DMS 273 (cell line): Measurements from ENCODE around the gene CYP24A1.

ENCODE experiments used
- DNase-seq: peaks from one replicate; lab custom pipeline; 2025; ENCODE audit not compliant: unreplicated experiment; lab: John Stamatoyannopoulos, UW

The CYP24A1 gene

GRCh38 chr20:54158856-54159418, 14.8 kb downstream of the CYP24A1 start:
- no peak for DNase-seq

DNA sequence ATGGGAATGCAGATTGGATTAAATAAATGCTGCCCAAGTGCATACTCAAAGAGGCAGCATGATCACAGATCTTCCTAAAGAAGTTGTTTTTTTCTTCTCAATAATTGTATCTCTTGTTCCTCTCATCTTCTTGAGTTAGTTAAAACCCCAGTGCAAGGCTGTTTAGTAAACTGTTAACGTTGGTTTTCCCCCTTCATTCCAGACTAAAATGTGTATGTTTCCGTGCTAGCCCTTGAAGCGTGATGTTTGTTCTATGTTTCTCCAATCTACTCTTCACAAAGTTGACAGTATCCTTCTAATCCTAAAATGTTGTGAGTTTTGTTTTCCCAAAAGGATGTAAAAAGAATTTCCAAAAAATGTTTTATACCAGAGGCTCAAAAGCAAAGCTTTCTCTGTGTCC, 15.6 kb downstream of the CYP24A1 start:
- no peak for DNase-seq

DNA sequence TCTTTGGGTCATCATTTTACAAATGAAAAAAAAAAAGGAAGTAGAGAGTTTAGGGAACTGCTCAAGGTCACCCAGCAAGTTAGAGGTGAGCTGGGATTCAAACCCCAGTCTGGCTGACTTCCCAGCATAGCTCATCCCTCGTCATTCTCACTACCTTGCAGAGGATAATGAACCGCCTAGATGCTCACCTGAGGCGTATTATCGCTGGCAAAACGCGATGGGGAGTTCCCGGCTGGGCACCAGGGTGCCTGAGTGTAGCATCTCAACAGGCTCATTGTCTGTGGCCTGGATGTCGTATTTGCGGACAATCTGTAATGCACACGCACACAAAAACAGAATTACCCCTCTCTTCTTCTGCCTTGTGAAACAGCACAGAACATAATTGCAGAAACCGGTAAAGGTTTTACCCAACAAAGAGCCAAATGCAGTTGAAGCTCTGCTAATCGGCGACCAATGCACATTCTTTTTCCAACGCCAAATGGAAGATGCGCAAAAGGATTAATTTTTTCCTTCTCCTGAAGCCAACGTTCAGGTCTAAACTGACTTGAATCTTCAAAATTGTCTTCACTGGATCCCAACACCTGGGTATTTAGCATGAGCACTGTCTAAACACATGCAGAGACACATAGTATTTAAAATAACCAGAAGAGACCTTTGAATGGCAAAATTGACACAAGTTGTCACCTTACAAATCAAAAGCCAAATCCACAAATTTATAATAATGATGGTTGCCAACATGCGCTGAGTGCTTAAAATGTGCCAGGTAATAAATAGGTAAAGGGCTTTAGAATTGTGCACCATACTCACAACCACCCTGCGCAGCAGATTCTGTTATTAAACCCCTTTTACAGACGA, 16.6 kb downstream of the CYP24A1 start:
- DNase-seq = no peak

DNA sequence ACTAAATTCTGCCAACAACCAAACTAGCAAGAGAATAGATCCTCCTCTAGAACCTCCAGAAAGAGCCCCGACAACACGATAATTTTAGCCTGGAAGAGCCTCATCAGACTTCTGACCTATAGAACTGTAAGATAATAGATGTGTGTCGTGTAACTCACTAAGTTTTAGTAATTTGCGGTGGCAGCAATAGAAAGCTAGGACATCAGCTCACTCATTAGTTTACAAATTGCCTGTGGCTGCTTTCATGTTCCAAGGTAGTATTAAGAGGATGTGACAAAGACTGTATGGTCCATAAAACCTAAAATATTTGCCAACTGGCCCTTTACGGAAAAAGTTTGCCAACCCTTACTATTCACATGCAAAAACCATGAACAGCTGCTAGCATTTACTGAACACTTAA, 17.3 kb downstream of the CYP24A1 start:
- no peak for DNase-seq

DNA sequence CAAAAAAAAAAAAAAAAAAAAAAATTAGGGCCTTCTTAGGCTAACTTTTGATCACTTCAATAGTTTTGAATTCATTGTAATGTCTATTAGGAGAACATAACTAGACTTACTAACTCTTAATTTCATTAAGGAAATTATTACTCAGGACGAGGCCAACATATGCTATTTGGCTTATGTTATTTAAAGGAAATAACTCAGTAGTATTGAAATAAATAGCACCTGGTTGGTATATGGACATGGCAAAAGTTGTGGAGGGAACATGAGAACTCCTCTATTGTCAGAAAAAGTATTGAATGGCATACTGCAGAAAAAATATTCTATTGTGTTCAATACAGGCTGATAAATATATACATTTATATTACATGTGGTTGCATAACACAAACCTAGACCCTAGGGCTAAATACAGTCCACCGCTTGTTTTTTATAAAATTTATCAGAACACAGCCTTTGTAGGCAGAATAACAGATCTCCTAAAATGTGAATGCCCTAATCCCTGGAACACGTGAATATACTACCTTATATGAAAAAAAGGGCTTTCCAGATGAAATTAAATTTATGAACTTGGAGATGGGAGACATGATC, 18.0 kb downstream of the CYP24A1 start:
- DNase-seq = no peak

DNA sequence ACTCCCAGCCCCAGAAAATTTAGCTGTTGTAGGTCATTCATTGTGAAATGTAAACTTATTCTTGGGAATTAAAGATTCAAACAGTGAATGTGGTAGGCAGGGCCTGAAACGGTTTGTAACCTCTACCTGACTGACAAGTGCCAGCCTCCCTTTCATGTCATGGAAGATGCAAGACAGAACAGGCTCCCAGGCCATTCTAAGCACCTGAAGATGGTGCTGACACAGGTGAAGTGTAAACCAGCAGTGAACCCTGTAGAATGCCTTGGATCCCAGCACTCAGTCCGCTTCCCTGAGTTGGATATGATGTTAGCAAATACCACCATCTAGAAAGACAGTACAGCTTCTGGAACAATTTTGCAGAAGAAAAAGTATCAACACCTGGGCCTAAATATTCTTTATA, 19.3 kb downstream of the CYP24A1 start:
- DNase-seq = no peak

GRCh38 chr20:54153847-54154246, 19.9 kb downstream of the CYP24A1 start:
- no peak for DNase-seq

DNA sequence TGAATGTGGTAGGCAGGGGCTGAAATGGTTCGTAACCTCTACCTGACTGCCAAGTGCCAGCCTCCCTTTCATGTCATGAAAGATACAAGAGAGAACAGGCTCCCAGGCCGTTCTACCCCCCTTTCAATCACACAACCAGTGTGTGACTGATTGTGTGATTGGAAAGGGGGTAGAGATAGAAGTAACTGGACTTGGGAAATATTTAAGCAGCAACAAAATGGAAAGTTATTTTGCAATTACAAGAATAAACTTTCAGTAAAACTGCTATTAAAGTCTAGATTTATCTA, 20.8 kb downstream of the CYP24A1 start:
- no peak for DNase-seq

- DNase-seq = no peak
These were observed 21.4 kb downstream of the CYP24A1 start for GRCh38 chr20:54152227-54153040.

- DNase-seq = no peak
These were observed 22.1 kb downstream of the CYP24A1 start for GRCh38 chr20:54151511-54152226.

DNA sequence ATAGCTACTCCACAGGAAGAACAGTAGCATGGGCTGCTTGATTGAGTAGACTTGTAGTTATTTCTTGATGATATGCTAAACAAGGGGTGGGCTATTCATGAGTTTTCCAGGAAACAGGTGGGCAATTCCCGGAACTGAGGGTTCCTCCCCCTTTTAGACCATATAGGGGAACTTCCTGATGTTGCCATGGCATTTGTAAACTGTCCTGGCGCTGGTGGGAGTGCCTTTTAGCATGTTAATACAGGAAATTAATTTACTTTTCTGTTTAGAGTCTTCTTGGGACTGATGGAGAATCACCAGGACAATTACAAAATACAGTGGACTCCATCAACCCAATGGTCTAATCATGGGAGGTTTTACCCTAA, 22.7 kb downstream of the CYP24A1 start:
- no peak for DNase-seq

DNA sequence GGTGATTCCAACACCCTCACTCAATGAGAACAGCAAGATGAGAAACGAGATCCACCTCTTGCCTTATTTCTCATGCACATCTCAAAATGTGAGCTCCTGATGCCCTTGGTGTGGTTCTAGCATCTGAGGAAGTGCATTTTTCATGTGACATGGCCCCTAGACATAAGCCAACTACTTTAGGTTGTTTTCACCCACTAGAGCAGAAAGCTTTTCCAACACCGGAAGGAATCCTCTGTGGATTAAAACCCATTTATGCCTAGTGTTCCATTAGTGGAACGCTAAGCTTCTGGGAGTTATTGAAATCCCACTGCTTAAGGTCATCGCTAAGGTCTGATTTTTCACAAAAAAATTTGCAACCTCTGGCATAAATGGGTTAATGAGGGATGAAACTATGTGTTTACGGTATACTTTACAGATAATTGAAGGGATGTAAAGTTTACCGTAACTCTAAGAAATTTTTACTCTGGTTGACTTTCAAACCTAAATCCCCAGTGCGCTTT, 24.0 kb downstream of the CYP24A1 start:
- DNase-seq = no peak

DNA sequence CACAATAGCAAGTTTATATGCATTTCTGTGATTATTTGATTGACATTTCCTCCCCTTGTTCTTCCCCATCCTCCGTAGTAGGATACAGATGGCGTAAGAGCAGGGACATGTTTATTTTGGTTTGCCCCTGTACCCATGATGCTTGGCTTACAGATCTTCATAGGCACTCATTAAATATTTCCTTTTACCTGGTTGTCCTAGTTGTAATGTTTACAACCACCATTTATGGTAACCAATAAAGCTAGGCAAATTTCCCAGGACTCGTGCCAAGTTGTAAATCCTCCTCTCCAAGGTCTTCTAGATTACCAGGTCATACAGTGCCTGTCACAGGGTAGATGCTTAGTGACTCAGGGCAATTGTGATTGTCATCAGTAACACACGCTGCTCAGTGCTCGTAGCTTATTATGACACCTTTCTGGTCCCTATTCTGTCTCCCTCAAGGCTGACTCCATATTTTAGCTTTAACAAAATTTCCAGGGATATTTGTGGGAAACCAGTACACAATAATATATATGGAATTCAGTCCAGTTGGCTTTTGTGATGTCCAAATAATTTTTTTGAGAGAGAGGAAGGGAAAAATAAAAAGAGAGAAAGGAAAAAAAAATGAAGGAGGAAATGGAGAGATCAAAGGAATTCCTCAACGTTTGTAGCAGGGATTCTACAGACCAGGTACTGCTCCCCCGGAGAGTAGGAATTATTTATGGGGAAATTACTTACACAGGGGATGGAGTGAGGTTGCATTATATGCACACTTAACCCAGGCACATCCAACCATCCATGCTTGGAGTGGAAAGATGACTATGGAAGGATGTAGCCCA, 24.6 kb downstream of the CYP24A1 start:
- DNase-seq = no peak

DNA sequence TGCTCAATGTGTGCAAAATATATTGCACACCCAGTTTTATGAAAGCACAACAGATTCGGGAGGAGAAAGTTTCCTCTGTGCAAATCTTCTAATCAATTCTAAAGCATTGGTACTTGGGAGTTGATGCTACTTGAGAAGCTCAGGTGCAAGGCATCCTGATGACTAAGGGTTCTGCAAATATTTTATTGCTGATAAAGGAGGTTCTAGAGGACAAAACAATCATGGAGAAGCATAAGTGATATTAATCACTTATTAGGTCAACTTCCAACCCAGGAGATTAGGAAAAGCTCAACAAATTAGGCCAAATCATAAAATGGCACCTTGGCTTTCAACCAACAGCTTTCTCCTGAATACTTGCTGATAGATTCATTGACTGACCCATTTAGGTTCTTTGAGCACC, 27.1 kb downstream of the CYP24A1 start:
- no peak for DNase-seq

- DNase-seq = no peak
These were observed 28.9 kb downstream of the CYP24A1 start for GRCh38 chr20:54144847-54145414.

- DNase-seq = no peak
These were observed 32.7 kb downstream of the CYP24A1 start for GRCh38 chr20:54140927-54141566.

GRCh38 chr20:54140486-54140885, 33.3 kb downstream of the CYP24A1 start:
- no peak for DNase-seq

DNA sequence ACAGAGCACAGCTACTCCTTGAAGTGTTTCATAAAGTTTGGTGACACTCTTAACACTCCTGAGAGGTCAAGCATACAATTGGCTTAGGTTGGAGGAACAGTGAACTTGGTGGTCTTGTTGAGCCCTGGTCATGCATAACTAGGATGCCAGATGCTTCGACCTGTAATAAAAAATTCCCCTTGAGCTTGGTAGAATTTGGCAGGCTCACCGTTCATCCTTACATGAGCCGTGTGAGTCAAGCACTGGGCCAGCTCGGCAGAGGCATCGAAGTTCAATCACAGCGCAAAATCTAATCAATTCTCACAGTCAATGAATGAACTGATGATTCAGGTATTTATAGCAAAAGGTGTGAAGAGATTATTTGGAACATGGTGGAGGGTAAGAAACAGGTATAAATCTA, 33.7 kb downstream of the CYP24A1 start:
- no peak for DNase-seq

- no peak for DNase-seq
These were observed 34.6 kb downstream of the CYP24A1 start for GRCh38 chr20:54139188-54139587.
